Stomach (tissue), 4 donors: Measurements from ENCODE around the gene FEZ2.

Experiments
- CTCF ChIP-seq, 7 experiments: fragments of 450-650 bp in 4 of 7; fragments of 200-600 bp in 3 of 7; sonication (generic) in 3 of 7; IDR thresholded peaks; one replicate each; pipeline ENCODE4 v1.5.1; 2016 to 2019; ENCODE audit warnings: antibody characterized with exemption in 7 of 7, control low read depth in 2 of 7, mild to moderate bottlenecking in 1 of 7
- EP300 ChIP-seq: sonication (generic); formaldehyde crosslinking; IDR thresholded peaks from one replicate; pipeline ENCODE4 v1.6.1; 2017; ENCODE audit warnings: antibody characterized with exemption
- POLR2A ChIP-seq, 4 donors: fragments of 450-650 bp; IDR thresholded peaks; one replicate each; pipeline ENCODE4 v1.6.1; 2016; ENCODE audit warnings: antibody characterized with exemption in 4 of 4, control low read depth in 2 of 4, mild to moderate bottlenecking in 1 of 4, moderate library complexity in 1 of 4
- POLR2AphosphoS5 ChIP-seq, 3 donors: sonication (generic); formaldehyde crosslinking; IDR thresholded peaks; one replicate each; pipeline ENCODE4 v1.6.1; 2016; ENCODE audit warnings: antibody characterized with exemption in 3 of 3

- TF ChIP-seq CTCF (IDR thresholded peaks at IDR 0.05) (no peak), POLR2A (IDR thresholded peaks at IDR 0.05) (no peak), POLR2AphosphoS5 (IDR thresholded peaks at IDR 0.05) (no peak), EP300 (no peak)
Measured at GRCh38 chr2:36615222-36615621, 17.3 kb upstream of the FEZ2 start.
